ENCODE measurements around the gene ISG20. TPM values are rescaled to one million over a fixed set of nuclear protein-coding genes. Genes with fewer than 3 reads are reported as not detected.
A peak's percentile ranks its signal among the peaks of the same experiment; 100 is the strongest.

ISG20 gene
- total and polyA plus RNA-seq, 2 donors (not counting 3 experiments of a cell fraction or from before 2014, with no cell fraction given): 6.4 to 7.5 TPM

GRCh38 chr15:88656760-88657221 lies 18.0 kb downstream of the ISG20 start:
- no peak for TF ChIP-seq FOS (IDR thresholded peaks at IDR 0.05; ENCODE audit: borderline replicate concordance, insufficient read depth, low read length)
- no peak for TF ChIP-seq POLR2AphosphoS5 (IDR thresholded peaks at IDR 0.05; ENCODE audit: insufficient read depth, low read depth, low read length)
- TF ChIP-seq MYC (IDR thresholded peaks at IDR 0.05; ENCODE audit: low read depth, low read length): no peak
- Histone ChIP-seq H3K36me3 (ENCODE audit: control insufficient read depth in 2 of 2, extremely low read depth in 1 of 2, insufficient read depth in 2 of 2, low read length in 2 of 2) (no peaks in the 10 kb centered on the region), H3K9me3 (replicated peaks; ENCODE audit: control insufficient read depth, insufficient read depth, low read length) (no peaks in the 10 kb centered on the region), H3K27ac (ENCODE audit: insufficient read depth, low read depth, low read length) (no peak overlapping the region), H3K4me1 (ENCODE audit: control insufficient read depth, extremely low read depth, insufficient read depth, low read length) (peaks cover 15% of the 10 kb centered on the region), H4K20me1 (replicated peaks; ENCODE audit: control insufficient read depth, extremely low read depth, insufficient read depth, low read length) (no peaks in the 10 kb centered on the region), H3K9ac (replicated peaks; ENCODE audit: extremely low read depth, insufficient read depth, low read length) (no peak overlapping the region), H3K4me2 (ENCODE audit: insufficient read depth, low read length) (no peak overlapping the region), H2AFZ (ENCODE audit: low read depth, low read length) (no peak overlapping the region), H3K9me1 (replicated peaks; ENCODE audit: control insufficient read depth, extremely low read depth, insufficient read depth, low read length) (no peaks in the 10 kb centered on the region), H3K27me3 (ENCODE audit: control insufficient read depth in 2 of 2, insufficient read depth in 2 of 2, low read length in 2 of 2) (no peaks in the 10 kb centered on the region), H3K79me2 (ENCODE audit: control insufficient read depth, insufficient read depth, low read length) (no peaks in the 10 kb centered on the region), H3K4me3 (replicated peaks in 1 of 3; ENCODE audit: insufficient read depth in 1 of 3, low read depth in 1 of 3, low read length in 3 of 3) (no peak overlapping the region)
- dilution Hi-C loops (cut with MboI; ENCODE audit: extremely low pct_ligation_motif_present, low sequenced_read_pairs) (no loop called here), intact Hi-C loops (cut with micrococcal nuclease) (loop anchor here (1.0 to 5.0 kb wide), 4 partner anchors 46 to 361 kb away; no protein-coding TSS in a partner anchor)
- FAIRE-seq (no peak), DNase-seq (ENCODE audit: low read depth, low spot score) (no peak)
- ChIA-PET CTCF (interaction anchor here (0.6 to 6.1 kb wide), 13 partner anchors 18 to 550 kb away, joined by 3 to 126 read pairs (median 6); partner anchors contain the start of gene ISG20), POLR2A (no interaction called here)
- BruUV-seq (replicated peaks): no TSS peak

GRCh38 chr15:88657326-88658069 lies 18.7 kb downstream of the ISG20 start:
- FAIRE-seq: peak; percentile 56
- H3K27ac ChIP-seq (ENCODE audit: insufficient read depth, low read depth, low read length): no peak overlapping the region
- no peaks in the 10 kb centered on the region for H3K9me3 ChIP-seq (replicated peaks; ENCODE audit: control insufficient read depth, insufficient read depth, low read length)
- H3K79me2 ChIP-seq (ENCODE audit: control insufficient read depth, insufficient read depth, low read length): no peaks in the 10 kb centered on the region
- H3K27me3 ChIP-seq (ENCODE audit: control insufficient read depth in 2 of 2, insufficient read depth in 2 of 2, low read length in 2 of 2): no peaks in the 10 kb centered on the region
- peaks cover 14% of the 10 kb centered on the region for H3K4me1 ChIP-seq (ENCODE audit: control insufficient read depth, extremely low read depth, insufficient read depth, low read length)
- CTCF ChIA-PET: interaction anchor here (0.8 to 6.1 kb wide), 15 partner anchors 19 to 346 kb away, joined by 3 to 126 read pairs (median 5); partner anchors contain the start of gene ISG20
- no peaks in the 10 kb centered on the region for H3K36me3 ChIP-seq (ENCODE audit: control insufficient read depth in 2 of 2, extremely low read depth in 1 of 2, insufficient read depth in 2 of 2, low read length in 2 of 2)
- dilution Hi-C loops (cut with MboI; ENCODE audit: extremely low pct_ligation_motif_present, low sequenced_read_pairs) (no loop called here), intact Hi-C loops (cut with micrococcal nuclease) (loop anchor here (1.0 to 5.0 kb wide), 4 partner anchors 45 to 360 kb away; no protein-coding TSS in a partner anchor)
- TF ChIP-seq GATA2 (IDR thresholded peaks at IDR 0.05; ENCODE audit: insufficient read depth, insufficient read length, low read depth, low read length) (no peak), CTCF (IDR thresholded peaks at IDR 0.05; ENCODE audit: extremely low read depth in 1 of 2, insufficient read depth in 1 of 2, low read depth in 1 of 2, low read length in 2 of 2) (peak; percentile 73 to 80)
- H3K4me2 ChIP-seq (ENCODE audit: insufficient read depth, low read length): no peak overlapping the region
- H2AFZ ChIP-seq (ENCODE audit: low read depth, low read length): no peak overlapping the region
- no peak overlapping the region for H3K9ac ChIP-seq (replicated peaks; ENCODE audit: extremely low read depth, insufficient read depth, low read length)
- no peaks in the 10 kb centered on the region for H4K20me1 ChIP-seq (replicated peaks; ENCODE audit: control insufficient read depth, extremely low read depth, insufficient read depth, low read length)
- BruUV-seq (replicated peaks): no TSS peak
- POLR2A ChIA-PET: no interaction called here
- no peak overlapping the region for H3K4me3 ChIP-seq (replicated peaks in 1 of 3; ENCODE audit: insufficient read depth in 1 of 3, low read depth in 1 of 3, low read length in 3 of 3)
- H3K9me1 ChIP-seq (replicated peaks; ENCODE audit: control insufficient read depth, extremely low read depth, insufficient read depth, low read length): no peaks in the 10 kb centered on the region
- peak; percentile 43 for DNase-seq (ENCODE audit: low read depth, low spot score)

All from endothelial cell of umbilical vein (primary cell).